HUES48 (cell line): ENCODE results near the gene LRCH3.
"Not testable (repeated sequence)": the region's sequence is repeated elsewhere in the genome, so short reads cannot be mapped to it uniquely, and the experiment has no call there.

Experiments used
- H3K27ac ChIP-seq: one replicate; pipeline ENCODE4 v1.7.0; 2013; ENCODE audit warnings: low read depth, low read length, inconsistent platforms
- H3K27me3 ChIP-seq: 2 replicates; pipeline ENCODE4 v1.6.1; 2013; ENCODE audit warnings: mild to moderate bottlenecking, low read length; ENCODE audit not compliant: control insufficient read depth, insufficient read depth
- H3K36me3 ChIP-seq: 2 replicates; pipeline ENCODE4 v1.6.1; 2013; ENCODE audit warnings: low read length; ENCODE audit not compliant: control insufficient read depth, insufficient read depth
- H3K4me1 ChIP-seq: 2 replicates; pipeline ENCODE4 v1.6.1; 2013; ENCODE audit warnings: mild to moderate bottlenecking, low read length; ENCODE audit not compliant: control insufficient read depth, insufficient read depth
- H3K4me3 ChIP-seq: 2 replicates; pipeline ENCODE4 v1.5.1; 2013; ENCODE audit warnings: mild to moderate bottlenecking, low read depth, low read length
- H3K9ac ChIP-seq: 2 replicates; pipeline ENCODE4 v1.6.1; 2013; ENCODE audit warnings: mild to moderate bottlenecking, low read depth, low read length, moderate library complexity
- H3K9me3 ChIP-seq: 2 replicates; pipeline ENCODE4 v1.6.1; 2013; ENCODE audit warnings: low read length; ENCODE audit not compliant: control insufficient read depth, insufficient read depth

LRCH3 gene

GRCh38 chr3:197886052-197886451 is 95.0 kb downstream of the LRCH3 start:
- Histone ChIP-seq H3K4me1 (peaks cover 36% of the 10 kb centered on the region), H3K36me3 (peaks cover 11% of the 10 kb centered on the region)
- H3K4me3 ChIP-seq, H3K27ac ChIP-seq, H3K9ac ChIP-seq, H3K27me3 ChIP-seq, H3K9me3 ChIP-seq: not testable (repeated sequence)

DNA sequence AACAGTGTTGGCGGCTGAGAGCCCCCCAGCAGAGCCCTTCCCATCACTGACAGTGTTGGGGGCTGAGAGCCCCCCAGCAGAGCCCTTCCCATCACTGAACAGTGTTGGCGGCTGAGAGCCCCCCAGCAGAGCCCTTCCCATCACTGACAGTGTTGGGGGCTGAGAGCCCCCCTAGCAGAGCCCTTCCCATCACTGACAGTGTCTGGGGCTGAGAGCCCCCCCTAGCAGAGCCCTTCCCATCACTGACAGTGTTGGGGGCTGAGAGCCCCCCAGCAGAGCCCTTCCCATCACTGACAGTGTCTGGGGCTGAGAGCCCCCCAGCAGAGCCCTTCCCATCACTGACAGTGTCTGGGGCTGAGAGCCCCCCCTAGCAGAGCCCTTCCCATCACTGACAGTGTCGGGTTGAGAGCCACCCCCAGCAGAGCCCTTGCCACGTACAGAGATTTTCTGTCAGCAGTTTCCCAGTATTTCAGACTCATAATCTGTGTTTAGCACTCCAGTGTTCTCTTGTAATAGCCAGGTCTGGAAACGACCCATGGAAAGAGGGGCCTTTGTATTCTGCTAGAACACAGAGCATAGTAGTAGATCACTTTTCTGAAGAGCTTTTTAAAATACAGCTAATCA is 96.5 kb downstream of the LRCH3 start:
- H3K36me3 ChIP-seq = peaks cover 11% of the 10 kb centered on the region

GRCh38 chr3:197888511-197888910 is 97.5 kb downstream of the LRCH3 start:
- no peaks in the 10 kb centered on the region for H3K27me3 ChIP-seq
- no peak overlapping the region for H3K4me3 ChIP-seq

More for the DNA sequence above, 96.5 kb downstream of the LRCH3 start:
- H3K27ac ChIP-seq, H3K4me3 ChIP-seq, H3K9me3 ChIP-seq, H3K27me3 ChIP-seq, H3K9ac ChIP-seq: not testable (repeated sequence)
- peaks cover 21% of the 10 kb centered on the region for H3K4me1 ChIP-seq

GRCh38 chr3:197889204-197889930 is 98.3 kb downstream of the LRCH3 start:
- Histone ChIP-seq H3K9ac (no peak overlapping the region), H3K27me3 (no peaks in the 10 kb centered on the region), H3K4me1 (peaks cover 11% of the 10 kb centered on the region), H3K9me3 (no peaks in the 10 kb centered on the region), H3K4me3 (no peak overlapping the region), H3K36me3 (0 out of 2 replicates have a peak, but pooled peaks cover 6% of the 10 kb centered on the region), H3K27ac (peak overlapping the region; percentile 85)

More at GRCh38 chr3:197888511-197888910, 97.5 kb downstream of the LRCH3 start:
- peaks cover 11% of the 10 kb centered on the region for H3K36me3 ChIP-seq
- peak overlapping the region; percentile 85 for H3K27ac ChIP-seq
- H3K4me1 ChIP-seq = peaks cover 12% of the 10 kb centered on the region
- no peak overlapping the region for H3K9ac ChIP-seq
- no peaks in the 10 kb centered on the region for H3K9me3 ChIP-seq

GRCh38 chr3:197890693-197891092 is 99.6 kb downstream of the LRCH3 start:
- H3K36me3 ChIP-seq = no peaks in the 10 kb centered on the region
- H3K4me1 ChIP-seq = peaks cover 11% of the 10 kb centered on the region
- no peaks in the 10 kb centered on the region for H3K27me3 ChIP-seq
- no peak overlapping the region for H3K9ac ChIP-seq
- H3K9me3 ChIP-seq = no peaks in the 10 kb centered on the region
- no peak overlapping the region for H3K4me3 ChIP-seq
- H3K27ac ChIP-seq = no peak overlapping the region

- Histone ChIP-seq H3K27ac (no peak overlapping the region), H3K9me3 (no peaks in the 10 kb centered on the region), H3K27me3 (no peaks in the 10 kb centered on the region), H3K36me3 (no peaks in the 10 kb centered on the region), H3K9ac (no peak overlapping the region), H3K4me1 (peaks cover 11% of the 10 kb centered on the region), H3K4me3 (no peak overlapping the region)
These were observed 101.1 kb downstream of the LRCH3 start for GRCh38 chr3:197892162-197892561.

DNA sequence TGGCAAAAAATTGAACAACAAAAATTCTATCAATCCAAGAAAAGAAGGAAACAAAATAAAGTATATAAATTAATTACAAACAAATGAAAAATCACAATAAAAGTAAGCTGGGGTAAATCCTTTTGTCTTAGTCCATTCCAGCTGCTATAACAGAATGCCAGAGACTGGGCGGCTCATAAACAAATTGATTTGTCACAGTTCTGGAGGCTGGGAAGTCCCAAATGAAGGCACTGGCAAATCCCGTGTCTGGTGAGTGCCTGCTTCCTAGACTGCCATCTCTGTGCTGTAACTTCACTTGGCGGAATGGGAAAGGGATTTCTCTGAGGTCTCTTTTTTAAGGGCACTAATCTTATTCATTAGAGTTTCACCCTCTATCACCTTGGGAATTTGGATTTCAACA is 105.4 kb downstream of the LRCH3 start:
- Histone ChIP-seq H3K9me3 (no peaks in the 10 kb centered on the region), H3K36me3 (no peaks in the 10 kb centered on the region), H3K4me1 (no peaks in the 10 kb centered on the region), H3K9ac (no peak overlapping the region), H3K27me3 (no peaks in the 10 kb centered on the region), H3K27ac (no peak overlapping the region), H3K4me3 (no peak overlapping the region)

DNA sequence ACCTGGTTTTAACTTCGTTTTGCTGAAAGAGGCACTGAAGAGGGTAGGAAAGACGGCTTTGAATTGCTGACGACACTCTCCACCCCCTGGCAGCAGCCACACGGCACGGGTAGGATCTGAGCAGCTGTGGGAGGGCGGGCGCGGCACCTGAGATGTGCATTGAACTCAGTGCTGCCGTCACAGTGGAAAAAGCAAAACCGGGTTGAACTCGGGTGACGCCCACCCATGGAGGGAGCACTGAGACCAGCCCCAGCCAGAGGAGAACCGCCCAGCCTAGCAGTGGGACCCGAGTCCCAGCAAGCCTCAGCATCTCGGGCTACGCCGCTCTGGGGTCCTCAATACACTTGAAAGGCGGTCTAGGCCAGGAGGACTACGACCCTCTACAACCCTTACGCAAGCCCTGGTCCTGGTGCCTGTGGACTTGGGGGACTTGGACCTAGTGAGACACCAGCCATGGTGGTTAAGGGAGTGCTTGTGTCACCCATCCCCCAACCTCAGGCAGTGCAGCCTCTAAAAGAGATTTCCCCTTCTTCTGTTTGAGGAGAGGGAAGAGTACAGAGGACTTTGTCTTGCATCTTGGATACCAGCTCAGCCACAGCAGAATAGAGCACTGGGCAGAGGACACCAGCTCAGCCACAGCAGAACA is 108.9 kb downstream of the LRCH3 start:
- Histone ChIP-seq H3K4me1 (no peaks in the 10 kb centered on the region), H3K36me3 (no peaks in the 10 kb centered on the region), H3K9ac (no peak overlapping the region)

DNA sequence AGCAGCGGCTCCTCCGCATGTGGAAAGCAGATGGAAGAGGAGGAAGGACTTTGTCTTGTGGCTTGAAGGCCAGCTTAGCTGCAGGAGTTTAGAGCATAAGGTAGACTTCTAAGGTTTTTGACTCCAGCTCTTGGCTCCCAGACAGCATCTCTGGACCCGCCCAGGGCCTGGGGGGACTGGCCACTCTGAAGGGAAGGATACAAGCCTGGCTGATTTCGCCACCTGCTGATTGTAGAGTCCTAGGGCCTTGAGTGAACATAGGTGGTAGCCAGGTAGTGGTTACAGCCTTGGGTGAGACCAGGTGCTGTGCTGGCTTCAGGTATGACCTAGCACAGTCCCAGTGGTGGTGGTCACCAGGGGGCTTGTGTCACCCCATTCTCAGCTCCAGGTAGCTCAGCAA is 110.6 kb downstream of the LRCH3 start:
- Histone ChIP-seq H3K27ac (no peak overlapping the region), H3K9ac (no peak overlapping the region), H3K9me3 (no peaks in the 10 kb centered on the region), H3K27me3 (no peaks in the 10 kb centered on the region), H3K36me3 (no peaks in the 10 kb centered on the region), H3K4me1 (peaks cover 5% of the 10 kb centered on the region; the same call in 1 of the 2 replicates), H3K4me3 (no peak overlapping the region)

More for the DNA sequence above, 108.9 kb downstream of the LRCH3 start:
- Histone ChIP-seq H3K27ac (no peak overlapping the region), H3K9me3 (no peaks in the 10 kb centered on the region), H3K27me3 (no peaks in the 10 kb centered on the region), H3K4me3 (no peak overlapping the region)

GRCh38 chr3:197906023-197906849 is 115.2 kb downstream of the LRCH3 start:
- no peak overlapping the region for H3K4me3 ChIP-seq
- peaks cover 5% of the 10 kb centered on the region; the same call in 1 of the 2 replicates for H3K4me1 ChIP-seq
- H3K36me3 ChIP-seq = no peaks in the 10 kb centered on the region
- H3K27me3 ChIP-seq = no peaks in the 10 kb centered on the region
- peak overlapping the region; percentile 37 for H3K27ac ChIP-seq
- H3K9ac ChIP-seq = no peak overlapping the region
- no peaks in the 10 kb centered on the region for H3K9me3 ChIP-seq
